SU-DHL-6 (cell line): Measurements from ENCODE around the gene TSPAN18.

Experiments used
- EZH2phosphoT487 ChIP-seq: fragments of 200-600 bp; sonication (generic), shearing (Covaris generic); conservative IDR thresholded peaks from 2 replicates; pipeline ENCODE4 v1.6.1; 2018; ENCODE audit warnings: mild to moderate bottlenecking, antibody characterized with exemption, low read length, moderate library complexity, mixed read lengths
- TF ChIP-seq, protein P1 (sequence below): fragments of 200-600 bp; sonication (generic); IDR thresholded peaks from one replicate; pipeline ENCODE4 v1.5.1; 2017; ENCODE audit warnings: antibody characterized with exemption, mild to moderate bottlenecking, low read length, moderate library complexity; ENCODE audit not compliant: insufficient read depth, poor library complexity, severe bottlenecking

- no peak for TF ChIP-seq EZH2phosphoT487
- TF ChIP-seq, protein P1, sequence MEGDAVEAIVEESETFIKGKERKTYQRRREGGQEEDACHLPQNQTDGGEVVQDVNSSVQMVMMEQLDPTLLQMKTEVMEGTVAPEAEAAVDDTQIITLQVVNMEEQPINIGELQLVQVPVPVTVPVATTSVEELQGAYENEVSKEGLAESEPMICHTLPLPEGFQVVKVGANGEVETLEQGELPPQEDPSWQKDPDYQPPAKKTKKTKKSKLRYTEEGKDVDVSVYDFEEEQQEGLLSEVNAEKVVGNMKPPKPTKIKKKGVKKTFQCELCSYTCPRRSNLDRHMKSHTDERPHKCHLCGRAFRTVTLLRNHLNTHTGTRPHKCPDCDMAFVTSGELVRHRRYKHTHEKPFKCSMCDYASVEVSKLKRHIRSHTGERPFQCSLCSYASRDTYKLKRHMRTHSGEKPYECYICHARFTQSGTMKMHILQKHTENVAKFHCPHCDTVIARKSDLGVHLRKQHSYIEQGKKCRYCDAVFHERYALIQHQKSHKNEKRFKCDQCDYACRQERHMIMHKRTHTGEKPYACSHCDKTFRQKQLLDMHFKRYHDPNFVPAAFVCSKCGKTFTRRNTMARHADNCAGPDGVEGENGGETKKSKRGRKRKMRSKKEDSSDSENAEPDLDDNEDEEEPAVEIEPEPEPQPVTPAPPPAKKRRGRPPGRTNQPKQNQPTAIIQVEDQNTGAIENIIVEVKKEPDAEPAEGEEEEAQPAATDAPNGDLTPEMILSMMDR: no peak
Measured at GRCh38 chr11:44818110-44818509, 91.3 kb downstream of the TSPAN18 start.
